HepG2 (cell line): ENCODE data around the gene RGS14. TPM values are rescaled to one million over a fixed set of nuclear protein-coding genes. Genes with fewer than 3 reads are reported as not detected.

Experiments
- ATF1 ChIP-seq: IDR thresholded peaks from 2 replicates; pipeline ENCODE4 v1.6.1; 2016; ENCODE audit warnings: mild to moderate bottlenecking, control low read depth
- CCAR2 ChIP-seq: fragments of 200-400 bp; formaldehyde crosslinking; optimal IDR thresholded peaks from 2 replicates; pipeline ENCODE3; 2018; ENCODE audit warnings: low read depth, mild to moderate bottlenecking, low read length, moderate library complexity
- CSRNP2 ChIP-seq: sonication (generic); formaldehyde crosslinking; conservative IDR thresholded peaks from 2 replicates; pipeline ENCODE4 v1.8.0; 2022; ENCODE audit warnings: low read depth, missing genetic modification reagents
- DRAP1 ChIP-seq: IDR thresholded peaks from 2 replicates; pipeline ENCODE4 v1.6.1; 2016; ENCODE audit warnings: missing genetic modification reagents, missing compliant biosample characterization
- EZH2 ChIP-seq: conservative IDR thresholded peaks from 2 replicates; pipeline ENCODE4 v1.6.1; 2012; ENCODE audit warnings: mild to moderate bottlenecking, low read depth, low read length, moderate library complexity
- FOXK2 ChIP-seq: fragments of 450-650 bp; IDR thresholded peaks from 2 replicates; pipeline ENCODE4 v1.6.1; 2016
- HOXA5 ChIP-seq: sonication (generic); formaldehyde crosslinking; IDR thresholded peaks from 2 replicates; pipeline ENCODE4 v1.4.0; 2020; ENCODE audit warnings: missing genetic modification reagents
- MAX ChIP-seq: IDR thresholded peaks from 2 replicates; pipeline ENCODE4 v1.6.1; 2012; ENCODE audit warnings: inconsistent platforms
- MEF2D ChIP-seq: sonication (generic); formaldehyde crosslinking; IDR thresholded peaks from 2 replicates; pipeline ENCODE4 v1.5.1; 2020; ENCODE audit warnings: mild to moderate bottlenecking, missing genetic modification reagents
- PAF1 ChIP-seq: IDR thresholded peaks from 2 replicates; pipeline ENCODE4 v1.6.1; 2016; ENCODE audit warnings: missing genetic modification reagents, missing compliant biosample characterization
- RAD51 ChIP-seq: fragments of 450-650 bp; IDR thresholded peaks from 2 replicates; pipeline ENCODE4 v1.6.1; 2016; ENCODE audit warnings: borderline replicate concordance
- REPIN1 ChIP-seq: sonication (generic); formaldehyde crosslinking; IDR thresholded peaks from 2 replicates; pipeline ENCODE4 v1.8.0; 2022; ENCODE audit warnings: missing genetic modification reagents, low read depth, mild to moderate bottlenecking, borderline replicate concordance
- SIX1 ChIP-seq: sonication (generic); formaldehyde crosslinking; IDR thresholded peaks from 2 replicates; pipeline ENCODE4 v1.4.0; 2020; ENCODE audit warnings: missing genetic modification reagents, borderline replicate concordance
- TEF ChIP-seq: sonication (generic); formaldehyde crosslinking; IDR thresholded peaks from 2 replicates; pipeline ENCODE4 v1.5.0; 2020; ENCODE audit warnings: missing genetic modification reagents
- ZMYM3 ChIP-seq: sonication (generic); formaldehyde crosslinking; IDR thresholded peaks from 2 replicates; pipeline ENCODE4 v1.5.1; 2020; ENCODE audit warnings: mild to moderate bottlenecking, missing genetic modification reagents
- ZNF124 ChIP-seq: sonication (generic); formaldehyde crosslinking; IDR thresholded peaks from 2 replicates; pipeline ENCODE4 v1.4.0; 2020; ENCODE audit warnings: missing genetic modification reagents
- ZNF292 ChIP-seq: sonication (generic); formaldehyde crosslinking; IDR thresholded peaks from 2 replicates; pipeline ENCODE4 v1.8.1; 2022; ENCODE audit warnings: mild to moderate bottlenecking, low read depth, missing genetic modification reagents, borderline replicate concordance
- ZNF296 ChIP-seq: sonication (generic); formaldehyde crosslinking; conservative IDR thresholded peaks from 2 replicates; pipeline ENCODE4 v1.5.0; 2020; ENCODE audit warnings: mild to moderate bottlenecking, missing genetic modification reagents
- ZNF331 ChIP-seq: sonication (generic); formaldehyde crosslinking; IDR thresholded peaks from 2 replicates; pipeline ENCODE4 v1.4.0; 2020; ENCODE audit warnings: missing genetic modification reagents
- ZNF367 ChIP-seq: sonication (generic); formaldehyde crosslinking; IDR thresholded peaks from 2 replicates; pipeline ENCODE4 v1.4.0; 2020; ENCODE audit warnings: missing genetic modification reagents, borderline replicate concordance
- ZNF44 ChIP-seq: sonication (generic); formaldehyde crosslinking; IDR thresholded peaks from 2 replicates; pipeline ENCODE4 v1.5.1; 2020; ENCODE audit warnings: mild to moderate bottlenecking, missing genetic modification reagents
- polyA plus RNA-seq, 8 experiments: library from polyadenylated mRNA; depleted of rRNA in 3 of 8; stranded (reverse) in 7 of 8; unstranded in 1 of 8; fragments of >200 nt; fragmentation: Illumina TruSeq in 4 of 8; extraction: Trizol in 4 of 8; gene quantifications; 2 replicates each; pipeline versions ENCODE4 v1.2.1 to v1.2.3, GENCODE V29; 2011 to 2016; ENCODE audit warnings: low read depth in 4 of 8, missing spikeins in 1 of 8, mixed read lengths in 1 of 8; ENCODE audit not compliant: insufficient read depth in 1 of 8
- total RNA-seq, 5 experiments: library from RNA; depleted of rRNA; stranded (reverse); fragments of >200 nt; fragmentation: Illumina TruSeq; extraction: Trizol; gene quantifications; 2 replicates each; pipeline ENCODE4 v1.2.3, GENCODE V29; 2016; ENCODE audit warnings: low read depth in 1 of 5
- TF ChIP-seq, protein P1 (sequence below): sonication (generic); formaldehyde crosslinking; IDR thresholded peaks from 2 replicates; pipeline ENCODE4 v1.5.0; 2020; ENCODE audit warnings: missing genetic modification reagents
- TF ChIP-seq, protein P2 (sequence below): IDR thresholded peaks from 2 replicates; pipeline ENCODE4 v1.6.1; 2016; ENCODE audit warnings: mild to moderate bottlenecking
- TF ChIP-seq, protein P3 (sequence below): IDR thresholded peaks from 2 replicates; pipeline ENCODE4 v1.6.1; 2012; ENCODE audit warnings: low read depth, low read length, improper control_type of control experiment

RGS14 gene
- total and polyA plus RNA-seq, 2 of the 13 experiments (the other 11 are each of a cell fraction or from before 2014, with no cell fraction given) = 11.1 to 17.2 TPM

GRCh38 chr5:177311723-177312648, 45.7 kb upstream of the RGS14 start, which contains the start of gene MXD3 (continued):
- TF ChIP-seq RAD51 (no peak), ZNF367 (CRISPR knock-in tag) (no peak), PAF1 (CRISPR knock-in tag) (no peak), ZNF331 (CRISPR knock-in tag) (no peak), TEF (CRISPR knock-in tag) (no peak), ZNF296 (CRISPR knock-in tag) (no peak), REPIN1 (CRISPR knock-in tag) (0 out of 2 replicates have a peak, but pooled peaks have one; percentile 28), SIX1 (CRISPR knock-in tag) (no peak), ZNF292 (no peak), CCAR2 (no peak), ATF1 (CRISPR knock-in tag) (no peak), DRAP1 (CRISPR knock-in tag) (peak; percentile 46), ZNF124 (no peak), MEF2D (CRISPR knock-in tag) (no peak), CSRNP2 (CRISPR knock-in tag) (peak; percentile 69; the same call in 1 of the 2 replicates), MAX (peak; percentile 97), HOXA5 (no peak; the same call in 1 of the 2 replicates), EZH2 (no peak), ZNF44 (no peak), FOXK2 (peak; percentile 88), ZMYM3 (CRISPR knock-in tag) (no peak)
- TF ChIP-seq, protein P1, sequence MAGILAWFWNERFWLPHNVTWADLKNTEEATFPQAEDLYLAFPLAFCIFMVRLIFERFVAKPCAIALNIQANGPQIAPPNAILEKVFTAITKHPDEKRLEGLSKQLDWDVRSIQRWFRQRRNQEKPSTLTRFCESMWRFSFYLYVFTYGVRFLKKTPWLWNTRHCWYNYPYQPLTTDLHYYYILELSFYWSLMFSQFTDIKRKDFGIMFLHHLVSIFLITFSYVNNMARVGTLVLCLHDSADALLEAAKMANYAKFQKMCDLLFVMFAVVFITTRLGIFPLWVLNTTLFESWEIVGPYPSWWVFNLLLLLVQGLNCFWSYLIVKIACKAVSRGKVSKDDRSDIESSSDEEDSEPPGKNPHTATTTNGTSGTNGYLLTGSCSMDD (CRISPR knock-in tag) = no peak
- TF ChIP-seq, protein P2, sequence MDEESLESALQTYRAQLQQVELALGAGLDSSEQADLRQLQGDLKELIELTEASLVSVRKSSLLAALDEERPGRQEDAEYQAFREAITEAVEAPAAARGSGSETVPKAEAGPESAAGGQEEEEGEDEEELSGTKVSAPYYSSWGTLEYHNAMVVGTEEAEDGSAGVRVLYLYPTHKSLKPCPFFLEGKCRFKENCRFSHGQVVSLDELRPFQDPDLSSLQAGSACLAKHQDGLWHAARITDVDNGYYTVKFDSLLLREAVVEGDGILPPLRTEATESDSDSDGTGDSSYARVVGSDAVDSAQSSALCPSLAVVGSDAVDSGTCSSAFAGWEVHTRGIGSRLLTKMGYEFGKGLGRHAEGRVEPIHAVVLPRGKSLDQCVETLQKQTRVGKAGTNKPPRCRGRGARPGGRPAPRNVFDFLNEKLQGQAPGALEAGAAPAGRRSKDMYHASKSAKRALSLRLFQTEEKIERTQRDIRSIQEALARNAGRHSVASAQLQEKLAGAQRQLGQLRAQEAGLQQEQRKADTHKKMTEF (CRISPR knock-in tag) = peak; percentile 51
- TF ChIP-seq, protein P3, sequence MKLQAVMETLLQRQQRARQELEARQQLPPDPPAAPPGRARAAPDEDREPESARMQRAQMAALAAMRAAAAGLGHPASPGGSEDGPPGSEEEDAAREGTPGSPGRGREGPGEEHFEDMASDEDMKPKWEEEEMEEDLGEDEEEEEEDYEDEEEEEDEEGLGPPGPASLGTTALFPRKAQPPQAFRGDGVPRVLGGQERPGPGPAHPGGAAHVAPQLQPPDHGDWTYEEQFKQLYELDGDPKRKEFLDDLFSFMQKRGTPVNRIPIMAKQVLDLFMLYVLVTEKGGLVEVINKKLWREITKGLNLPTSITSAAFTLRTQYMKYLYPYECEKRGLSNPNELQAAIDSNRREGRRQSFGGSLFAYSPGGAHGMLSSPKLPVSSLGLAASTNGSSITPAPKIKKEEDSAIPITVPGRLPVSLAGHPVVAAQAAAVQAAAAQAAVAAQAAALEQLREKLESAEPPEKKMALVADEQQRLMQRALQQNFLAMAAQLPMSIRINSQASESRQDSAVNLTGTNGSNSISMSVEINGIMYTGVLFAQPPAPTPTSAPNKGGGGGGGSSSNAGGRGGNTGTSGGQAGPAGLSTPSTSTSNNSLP = no peak
